ENCODE results near the gene ALX4.
A peak's percentile ranks its signal among the peaks of the same experiment; 100 is the strongest.

The ALX4 gene

GRCh38 chr11:44310463-44311272 is 729 bp upstream of the ALX4 start:
- peaks cover 98% of the 10 kb centered on the region for H3K27me3 ChIP-seq (ENCODE audit: control insufficient read depth, insufficient read depth, low read length)
- H3K4me1 ChIP-seq (ENCODE audit: control insufficient read depth, insufficient read depth, low read length) = peaks cover 9% of the 10 kb centered on the region
- no peaks in the 10 kb centered on the region for H3K36me3 ChIP-seq (ENCODE audit: control insufficient read depth, insufficient read depth, low read length)
- H3K9me3 ChIP-seq (ENCODE audit: control insufficient read depth, low read length) = no peaks in the 10 kb centered on the region
- no peak overlapping the region for H3K4me3 ChIP-seq (ENCODE audit: low read length)
- H3K9ac ChIP-seq (ENCODE audit: low read length) = no peak overlapping the region

GRCh38 chr11:44310206-44310462 is 195 bp upstream of the ALX4 start:
- Histone ChIP-seq H3K36me3 (ENCODE audit: control insufficient read depth, insufficient read depth, low read length) (no peaks in the 10 kb centered on the region), H3K9ac (ENCODE audit: low read length) (no peak overlapping the region), H3K27me3 (ENCODE audit: control insufficient read depth, insufficient read depth, low read length) (peaks cover 98% of the 10 kb centered on the region), H3K4me3 (ENCODE audit: low read length) (no peak overlapping the region), H3K9me3 (ENCODE audit: control insufficient read depth, low read length) (no peaks in the 10 kb centered on the region), H3K4me1 (ENCODE audit: control insufficient read depth, insufficient read depth, low read length) (peaks cover 14% of the 10 kb centered on the region)

DNA sequence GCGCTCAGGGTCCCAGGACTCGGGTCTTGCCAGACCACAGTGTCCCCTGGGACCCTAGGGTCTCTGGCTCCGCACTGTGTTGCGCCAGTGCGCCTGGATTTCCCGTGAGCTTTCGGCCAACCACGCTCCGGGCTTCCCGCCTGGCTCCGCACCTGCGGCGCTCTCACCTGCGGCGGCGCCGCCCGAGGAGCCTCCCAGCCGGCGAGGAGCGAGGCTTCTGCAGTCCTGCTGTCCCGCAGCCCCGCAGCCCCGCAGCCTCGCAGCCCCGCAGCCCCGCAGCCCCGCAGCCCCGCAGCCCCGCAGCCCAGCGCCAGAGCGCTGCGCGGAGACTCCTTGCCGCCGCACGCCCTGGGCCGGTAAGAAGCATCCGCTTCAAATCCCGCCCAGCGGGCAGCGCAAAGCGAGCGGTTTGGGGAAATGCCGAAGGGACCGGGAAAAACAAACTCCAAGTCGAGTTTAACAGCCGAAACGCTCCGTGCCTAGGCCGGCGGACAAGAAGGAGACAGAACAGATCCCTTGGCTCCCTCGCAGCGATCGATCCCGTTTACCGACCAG is 939 bp downstream of the ALX4 start:
- Histone ChIP-seq H3K27me3 (ENCODE audit: control insufficient read depth, insufficient read depth, low read length) (peaks cover 98% of the 10 kb centered on the region), H3K36me3 (ENCODE audit: control insufficient read depth, insufficient read depth, low read length) (no peaks in the 10 kb centered on the region), H3K4me1 (ENCODE audit: control insufficient read depth, insufficient read depth, low read length) (peaks cover 14% of the 10 kb centered on the region), H3K9me3 (ENCODE audit: control insufficient read depth, low read length) (no peaks in the 10 kb centered on the region), H3K4me3 (ENCODE audit: low read length) (no peak overlapping the region), H3K9ac (ENCODE audit: low read length) (no peak overlapping the region)

DNA sequence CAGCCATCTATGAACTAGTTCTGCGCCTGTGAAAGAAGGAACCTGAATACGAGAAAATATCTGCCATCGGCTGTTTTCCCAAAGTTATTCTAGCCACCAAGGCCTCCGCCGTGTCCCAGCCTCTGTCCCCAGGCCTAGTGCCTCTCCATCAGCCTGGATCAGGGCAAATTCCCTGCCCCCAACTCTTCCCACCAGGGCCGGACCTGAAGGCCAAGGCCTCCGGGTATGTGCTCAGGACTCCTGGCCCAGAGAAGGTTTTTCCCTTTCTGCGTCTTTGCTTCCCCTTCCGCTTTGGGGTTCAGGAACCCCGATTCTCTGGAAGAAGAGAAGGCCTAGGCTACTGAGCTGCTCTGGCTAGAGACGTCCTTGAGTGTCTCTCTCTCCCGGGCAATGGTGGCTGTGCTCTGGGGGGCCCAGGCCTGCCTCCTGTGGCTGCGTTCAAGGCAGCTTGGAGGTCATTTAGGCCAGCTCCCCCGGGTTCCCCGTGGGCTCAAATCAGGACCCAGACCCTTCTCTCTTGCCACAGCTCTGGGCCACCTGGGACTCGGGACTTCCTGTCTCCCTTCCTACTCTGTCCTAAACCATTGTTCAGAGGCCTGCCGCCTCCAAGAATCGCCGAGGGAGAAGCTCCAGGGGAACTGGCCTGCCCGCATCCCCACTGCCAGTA is 1.6 kb downstream of the ALX4 start:
- peaks cover 14% of the 10 kb centered on the region for H3K4me1 ChIP-seq (ENCODE audit: control insufficient read depth, insufficient read depth, low read length)
- H3K9ac ChIP-seq (ENCODE audit: low read length) = no peak overlapping the region
- peaks cover 98% of the 10 kb centered on the region for H3K27me3 ChIP-seq (ENCODE audit: control insufficient read depth, insufficient read depth, low read length)
- H3K4me3 ChIP-seq (ENCODE audit: low read length) = no peak overlapping the region
- no peaks in the 10 kb centered on the region for H3K36me3 ChIP-seq (ENCODE audit: control insufficient read depth, insufficient read depth, low read length)
- H3K9me3 ChIP-seq (ENCODE audit: control insufficient read depth, low read length) = no peaks in the 10 kb centered on the region

- Histone ChIP-seq H3K4me3 (ENCODE audit: low read length) (no peak overlapping the region), H3K36me3 (ENCODE audit: control insufficient read depth, insufficient read depth, low read length) (no peaks in the 10 kb centered on the region), H3K9ac (ENCODE audit: low read length) (no peak overlapping the region), H3K9me3 (ENCODE audit: control insufficient read depth, low read length) (no peaks in the 10 kb centered on the region), H3K27me3 (ENCODE audit: control insufficient read depth, insufficient read depth, low read length) (peaks cover 98% of the 10 kb centered on the region), H3K4me1 (ENCODE audit: control insufficient read depth, insufficient read depth, low read length) (peaks cover 14% of the 10 kb centered on the region)
These were observed 2.4 kb downstream of the ALX4 start for GRCh38 chr11:44307340-44308099.

GRCh38 chr11:44306918-44307244 is 3.1 kb downstream of the ALX4 start:
- no peaks in the 10 kb centered on the region for H3K9me3 ChIP-seq (ENCODE audit: control insufficient read depth, low read length)
- no peak overlapping the region for H3K9ac ChIP-seq (ENCODE audit: low read length)
- H3K4me3 ChIP-seq (ENCODE audit: low read length) = no peak overlapping the region
- H3K4me1 ChIP-seq (ENCODE audit: control insufficient read depth, insufficient read depth, low read length) = peaks cover 14% of the 10 kb centered on the region
- peaks cover 98% of the 10 kb centered on the region for H3K27me3 ChIP-seq (ENCODE audit: control insufficient read depth, insufficient read depth, low read length)
- no peaks in the 10 kb centered on the region for H3K36me3 ChIP-seq (ENCODE audit: control insufficient read depth, insufficient read depth, low read length)

DNA sequence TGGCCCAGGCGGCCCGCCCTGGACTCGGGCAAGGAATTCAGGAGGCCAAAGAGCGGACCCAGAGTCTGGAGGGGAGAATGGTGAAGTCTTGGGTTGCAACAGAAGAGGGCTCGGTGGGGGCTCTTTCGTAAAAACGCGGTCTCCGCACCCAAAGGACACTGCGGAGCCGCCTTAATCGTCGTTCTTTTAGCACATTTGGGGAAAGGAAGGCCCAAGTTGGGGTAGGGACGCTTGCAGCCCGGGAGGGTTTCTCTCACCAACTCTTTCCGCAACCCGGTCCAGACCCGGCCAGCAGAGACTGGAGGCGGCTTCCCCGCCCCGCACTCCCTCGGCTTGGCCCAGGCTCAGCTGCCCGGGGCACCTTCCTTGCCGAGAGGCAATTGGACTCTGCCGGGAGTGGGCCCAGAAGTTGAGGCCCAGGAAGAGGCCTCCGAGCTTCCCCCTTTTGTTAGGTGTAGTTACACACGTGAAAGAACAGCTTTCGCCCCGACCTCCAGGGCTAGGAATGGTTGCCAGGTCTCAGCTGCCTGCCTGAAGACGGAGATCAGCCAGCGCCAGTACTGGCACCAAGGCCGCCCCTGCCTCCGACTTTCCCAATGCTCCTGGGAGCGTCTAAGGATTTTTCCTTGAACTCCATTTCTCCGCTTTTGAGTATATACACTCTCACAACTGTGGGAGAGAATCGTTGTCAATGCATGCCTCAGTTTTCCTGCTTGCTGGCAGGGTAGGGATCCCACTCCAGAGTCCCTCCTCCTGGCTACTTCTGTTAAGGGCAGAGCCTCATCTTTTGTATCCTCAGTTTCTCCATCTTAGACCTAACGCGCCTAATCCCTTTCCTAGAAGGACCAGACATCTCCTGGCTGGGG is 3.7 kb downstream of the ALX4 start:
- Histone ChIP-seq H3K4me1 (ENCODE audit: control insufficient read depth, insufficient read depth, low read length) (peaks cover 14% of the 10 kb centered on the region), H3K9me3 (ENCODE audit: control insufficient read depth, low read length) (no peaks in the 10 kb centered on the region), H3K9ac (ENCODE audit: low read length) (peak overlapping the region; percentile 50), H3K36me3 (ENCODE audit: control insufficient read depth, insufficient read depth, low read length) (no peaks in the 10 kb centered on the region), H3K27me3 (ENCODE audit: control insufficient read depth, insufficient read depth, low read length) (peaks cover 98% of the 10 kb centered on the region), H3K4me3 (ENCODE audit: low read length) (peak overlapping the region; percentile 44)

- H3K27me3 ChIP-seq (ENCODE audit: control insufficient read depth, insufficient read depth, low read length) = peaks cover 95% of the 10 kb centered on the region
- no peaks in the 10 kb centered on the region for H3K36me3 ChIP-seq (ENCODE audit: control insufficient read depth, insufficient read depth, low read length)
- peak overlapping the region; percentile 44 for H3K4me3 ChIP-seq (ENCODE audit: low read length)
- no peaks in the 10 kb centered on the region for H3K9me3 ChIP-seq (ENCODE audit: control insufficient read depth, low read length)
- peak overlapping the region; percentile 50 for H3K9ac ChIP-seq (ENCODE audit: low read length)
- peaks cover 14% of the 10 kb centered on the region for H3K4me1 ChIP-seq (ENCODE audit: control insufficient read depth, insufficient read depth, low read length)
These were observed 4.4 kb downstream of the ALX4 start for GRCh38 chr11:44305470-44306051.

- Histone ChIP-seq H3K27me3 (ENCODE audit: control insufficient read depth, insufficient read depth, low read length) (peaks cover 89% of the 10 kb centered on the region), H3K9ac (ENCODE audit: low read length) (peak overlapping the region; percentile 50), H3K9me3 (ENCODE audit: control insufficient read depth, low read length) (no peaks in the 10 kb centered on the region), H3K4me3 (ENCODE audit: low read length) (peak overlapping the region; percentile 44), H3K36me3 (ENCODE audit: control insufficient read depth, insufficient read depth, low read length) (no peaks in the 10 kb centered on the region), H3K4me1 (ENCODE audit: control insufficient read depth, insufficient read depth, low read length) (peaks cover 14% of the 10 kb centered on the region)
These were observed 4.9 kb downstream of the ALX4 start for GRCh38 chr11:44305026-44305469.

DNA sequence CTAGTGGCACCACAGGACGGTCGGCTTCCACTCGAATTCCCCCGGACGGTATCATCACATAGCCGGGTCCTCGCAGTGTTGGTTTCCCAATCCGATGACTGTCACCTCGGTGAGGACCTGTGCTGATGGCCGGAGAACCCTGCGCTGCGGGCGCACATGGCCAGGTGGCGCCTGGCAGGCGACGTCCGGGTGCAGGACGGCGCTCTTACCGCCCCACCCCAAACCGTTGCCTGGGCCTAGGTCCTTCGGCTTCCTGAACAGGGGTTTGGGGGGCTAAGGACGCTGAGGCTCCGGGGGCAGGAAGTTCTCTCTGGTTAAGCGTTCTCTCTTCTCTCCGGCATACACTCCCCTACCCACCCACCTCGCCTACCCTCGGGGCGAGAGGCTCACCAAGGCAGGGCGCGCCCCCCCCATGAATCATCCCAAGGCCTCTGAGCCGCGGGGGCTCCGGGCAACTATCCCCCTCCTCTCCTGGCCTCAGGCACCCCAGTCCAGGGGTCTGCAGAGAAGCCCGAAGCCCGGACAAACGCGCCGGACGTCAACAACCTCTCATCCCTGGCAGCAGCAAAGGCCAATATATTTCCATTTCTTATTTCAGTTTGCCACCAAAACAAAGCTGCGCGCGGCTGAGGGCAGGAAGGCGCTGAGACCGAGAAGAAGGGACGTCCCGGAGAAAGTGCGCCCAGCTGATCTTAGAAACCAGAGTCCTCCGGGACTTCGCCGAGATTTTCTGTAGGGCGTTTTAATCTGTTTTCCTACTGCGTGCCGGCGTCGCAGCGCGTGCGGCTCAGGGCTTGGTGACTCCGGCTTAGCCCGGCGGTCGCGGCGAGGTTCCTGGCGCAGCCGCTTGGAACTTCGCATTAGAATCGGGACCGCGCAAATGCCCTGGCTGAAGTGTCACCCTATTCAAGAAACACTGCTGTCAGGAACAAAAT is 5.6 kb downstream of the ALX4 start:
- H3K36me3 ChIP-seq (ENCODE audit: control insufficient read depth, insufficient read depth, low read length) = no peaks in the 10 kb centered on the region
- H3K27me3 ChIP-seq (ENCODE audit: control insufficient read depth, insufficient read depth, low read length) = peaks cover 83% of the 10 kb centered on the region
- H3K9ac ChIP-seq (ENCODE audit: low read length) = no peak overlapping the region
- H3K4me1 ChIP-seq (ENCODE audit: control insufficient read depth, insufficient read depth, low read length) = peaks cover 12% of the 10 kb centered on the region
- no peaks in the 10 kb centered on the region for H3K9me3 ChIP-seq (ENCODE audit: control insufficient read depth, low read length)
- H3K4me3 ChIP-seq (ENCODE audit: low read length) = peak overlapping the region; percentile 19
